Mesodermal cell (in vitro differentiated cells): ENCODE results near the gene LENG8.

ENCODE experiments used
- H3K27ac ChIP-seq: 2 replicates; pipeline ENCODE4 v1.7.0; 2013; ENCODE audit warnings: mild to moderate bottlenecking, low read depth, low read length, moderate library complexity; ENCODE audit not compliant: severe bottlenecking
- H3K36me3 ChIP-seq: 2 replicates; pipeline ENCODE4 v1.7.1; 2013; ENCODE audit warnings: mild to moderate bottlenecking, low read length, moderate library complexity; ENCODE audit not compliant: control insufficient read depth, insufficient read depth
- H3K4me1 ChIP-seq: one replicate; pipeline ENCODE4 v1.7.1; 2013; ENCODE audit warnings: mild to moderate bottlenecking, low read length; ENCODE audit not compliant: insufficient read depth, control insufficient read depth, poor library complexity, severe bottlenecking
- H3K4me3 ChIP-seq: 2 replicates; pipeline ENCODE4 v1.7.0; 2013; ENCODE audit warnings: low read length, control low read depth, mild to moderate bottlenecking; ENCODE audit not compliant: insufficient read depth, poor library complexity, severe bottlenecking; ENCODE audit errors: extremely low read depth
- H3K9me3 ChIP-seq: 2 replicates; pipeline ENCODE4 v1.7.1; 2013; ENCODE audit warnings: mild to moderate bottlenecking, low read length, moderate library complexity; ENCODE audit not compliant: control insufficient read depth
- WGBS, 2 experiments: methylation state at CpG; one replicate each; pipeline ENCODE4 v1.1.5; 2013; ENCODE audit warnings: missing lambda C conversion rate in 2 of 2; ENCODE audit not compliant: insufficient coverage in 2 of 2; 5-methylcytosine and 5-hydroxymethylcytosine counted together

LENG8 gene

GRCh38 chr19:54431255-54431838 lies 17.7 kb upstream of the LENG8 start:
- H3K4me3 ChIP-seq: no peak overlapping the region
- H3K9me3 ChIP-seq: no peaks in the 10 kb centered on the region
- H3K36me3 ChIP-seq: peaks cover 4% of the 10 kb centered on the region
- WGBS, 2 experiments: 84 to 100% methylated on average over 3 to 10 of the region's 11 CpGs
- no peak overlapping the region for H3K27ac ChIP-seq
- H3K4me1 ChIP-seq: peaks cover 17% of the 10 kb centered on the region

GRCh38 chr19:54432144-54432738 lies 16.8 kb upstream of the LENG8 start:
- Histone ChIP-seq H3K4me3 (no peak overlapping the region), H3K36me3 (peaks cover 4% of the 10 kb centered on the region), H3K4me1 (peaks cover 22% of the 10 kb centered on the region), H3K27ac (no peak overlapping the region), H3K9me3 (no peaks in the 10 kb centered on the region)
- WGBS, 2 experiments: 75 to 77% methylated on average over 5 to 9 of the region's 10 CpGs

GRCh38 chr19:54433697-54434096 lies 15.3 kb upstream of the LENG8 start:
- H3K36me3 ChIP-seq: peaks cover 12% of the 10 kb centered on the region
- peaks cover 22% of the 10 kb centered on the region for H3K4me1 ChIP-seq
- H3K27ac ChIP-seq: no peak overlapping the region
- no peaks in the 10 kb centered on the region for H3K9me3 ChIP-seq
- WGBS, 2 experiments: 92 to 96% methylated on average over 3 of the region's 5 CpGs
- no peak overlapping the region for H3K4me3 ChIP-seq

GRCh38 chr19:54434112-54434872 lies 14.7 kb upstream of the LENG8 start:
- 85 to 93% methylated on average over 19 of the region's 23 CpGs for WGBS, 2 experiments
- Histone ChIP-seq H3K4me1 (peaks cover 20% of the 10 kb centered on the region), H3K9me3 (no peaks in the 10 kb centered on the region), H3K36me3 (peaks cover 12% of the 10 kb centered on the region), H3K27ac (peak overlapping the region; percentile 23), H3K4me3 (no peak overlapping the region)

- no peak overlapping the region for H3K27ac ChIP-seq
- no peak overlapping the region for H3K4me3 ChIP-seq
- no peaks in the 10 kb centered on the region for H3K9me3 ChIP-seq
- peaks cover 16% of the 10 kb centered on the region for H3K4me1 ChIP-seq
- peaks cover 12% of the 10 kb centered on the region for H3K36me3 ChIP-seq
- 97 to 100% methylated on average over 6 to 9 of the region's 11 CpGs for WGBS, 2 experiments
These were observed 14.2 kb upstream of the LENG8 start for GRCh38 chr19:54434873-54435214.

- no peak overlapping the region for H3K4me3 ChIP-seq
- WGBS, 2 experiments: 62 to 73% methylated on average over 5 to 6 of the region's 16 CpGs
- H3K36me3 ChIP-seq: peaks cover 12% of the 10 kb centered on the region
- H3K9me3 ChIP-seq: no peaks in the 10 kb centered on the region
- peaks cover 9% of the 10 kb centered on the region for H3K4me1 ChIP-seq
- no peak overlapping the region for H3K27ac ChIP-seq
These were observed 13.4 kb upstream of the LENG8 start for GRCh38 chr19:54435551-54436016.

GRCh38 chr19:54436031-54436523 lies 12.9 kb upstream of the LENG8 start:
- Histone ChIP-seq H3K4me3 (no peak overlapping the region), H3K4me1 (peaks cover 9% of the 10 kb centered on the region), H3K9me3 (no peaks in the 10 kb centered on the region), H3K36me3 (peaks cover 16% of the 10 kb centered on the region), H3K27ac (no peak overlapping the region)
- WGBS, 2 experiments: 34 to 47% methylated on average over 12 to 14 of the region's 15 CpGs

GRCh38 chr19:54436628-54437252 lies 12.3 kb upstream of the LENG8 start:
- Histone ChIP-seq H3K36me3 (peaks cover 16% of the 10 kb centered on the region), H3K4me1 (peaks cover 9% of the 10 kb centered on the region), H3K4me3 (no peak overlapping the region), H3K27ac (no peak overlapping the region), H3K9me3 (no peaks in the 10 kb centered on the region)
- WGBS, 2 experiments: 76 to 90% methylated on average over 6 of the region's 10 CpGs

GRCh38 chr19:54439174-54439851 lies 9.7 kb upstream of the LENG8 start:
- 54 to 67% methylated on average over 14 of the region's 15 CpGs for WGBS, 2 experiments
- H3K4me1 ChIP-seq: peaks cover 9% of the 10 kb centered on the region
- no peak overlapping the region for H3K4me3 ChIP-seq
- H3K36me3 ChIP-seq: peaks cover 31% of the 10 kb centered on the region
- no peak overlapping the region for H3K27ac ChIP-seq
- no peaks in the 10 kb centered on the region for H3K9me3 ChIP-seq

- peaks cover 39% of the 10 kb centered on the region for H3K36me3 ChIP-seq
- H3K4me3 ChIP-seq: no peak overlapping the region
- H3K9me3 ChIP-seq: no peaks in the 10 kb centered on the region
- no peak overlapping the region for H3K27ac ChIP-seq
- H3K4me1 ChIP-seq: peaks cover 9% of the 10 kb centered on the region
- 91 to 93% methylated on average over 4 of the region's 5 CpGs for WGBS, 2 experiments
These were observed 8.4 kb upstream of the LENG8 start for GRCh38 chr19:54440641-54441040.
